ENCODE data around the gene EXT2.

DNA sequence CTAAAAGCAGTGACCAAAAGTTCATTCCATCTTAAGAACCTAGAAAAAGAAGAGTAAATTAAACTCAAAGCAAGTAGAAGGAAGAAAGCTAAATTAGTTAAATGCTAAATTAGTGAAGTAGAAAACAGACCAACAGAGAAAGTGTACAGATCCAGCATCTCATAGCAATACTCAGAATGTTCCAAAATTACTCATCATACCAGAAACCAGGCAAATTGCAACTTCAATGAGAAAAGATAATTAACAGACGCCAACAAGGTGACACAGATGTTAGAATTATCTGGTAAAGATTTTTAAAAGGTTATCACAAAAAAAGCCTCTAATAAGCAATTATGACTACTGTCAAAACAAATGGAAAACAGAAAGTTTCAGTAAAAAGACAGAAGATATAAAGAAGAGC is 117.7 kb downstream of the EXT2 start:
- TF ChIP-seq RAD21 (CRISPR knock-in tag; IDR thresholded peaks at IDR 0.05) (no peak), PAXIP1 (CRISPR knock-in tag; conservative IDR thresholded peaks at IDR 0.05) (no peak), SP1 (IDR thresholded peaks at IDR 0.05) (no peak), SP1 (CRISPR knock-in tag; IDR thresholded peaks at IDR 0.05) (no peak), CBFB (CRISPR knock-in tag; IDR thresholded peaks at IDR 0.05) (no peak), CTCF (CRISPR knock-in tag; IDR thresholded peaks at IDR 0.05) (no peak), TOE1 (CRISPR knock-in tag; IDR thresholded peaks at IDR 0.05) (no peak), AHDC1 (CRISPR knock-in tag; IDR thresholded peaks at IDR 0.05; ENCODE audit: borderline replicate concordance) (no peak), EZH2 (conservative IDR thresholded peaks at IDR 0.05; ENCODE audit: low read depth, low read length) (no peak), THYN1 (CRISPR knock-in tag; IDR thresholded peaks at IDR 0.05; ENCODE audit: borderline replicate concordance, low read depth) (no peak), GLI4 (CRISPR knock-in tag; IDR thresholded peaks at IDR 0.05; ENCODE audit: borderline replicate concordance) (no peak), GABPA (IDR thresholded peaks at IDR 0.05; ENCODE audit: low read depth, low read length) (no peak), GABPA (CRISPR knock-in tag; IDR thresholded peaks at IDR 0.05; ENCODE audit: low read depth) (no peak)
- TF ChIP-seq, protein P1, sequence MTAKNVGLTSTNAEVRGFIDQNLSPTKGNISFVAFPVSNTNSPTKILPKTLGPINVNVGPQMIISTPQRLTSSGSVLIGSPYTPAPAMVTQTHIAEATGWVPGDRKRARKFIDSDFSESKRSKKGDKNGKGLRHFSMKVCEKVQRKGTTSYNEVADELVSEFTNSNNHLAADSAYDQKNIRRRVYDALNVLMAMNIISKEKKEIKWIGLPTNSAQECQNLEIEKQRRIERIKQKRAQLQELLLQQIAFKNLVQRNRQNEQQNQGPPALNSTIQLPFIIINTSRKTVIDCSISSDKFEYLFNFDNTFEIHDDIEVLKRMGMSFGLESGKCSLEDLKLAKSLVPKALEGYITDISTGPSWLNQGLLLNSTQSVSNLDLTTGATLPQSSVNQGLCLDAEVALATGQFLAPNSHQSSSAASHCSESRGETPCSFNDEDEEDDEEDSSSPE (CRISPR knock-in tag; IDR thresholded peaks at IDR 0.05) = no peak
